CD4-positive, alpha-beta T cell treated with Interferon alpha-2 for 1 hour (primary cell): Measurements from ENCODE around the gene MMS19.
A peak's percentile ranks its signal among the peaks of the same experiment; 100 is the strongest.
"Not testable (repeated sequence)": the region's sequence is repeated elsewhere in the genome, so short reads cannot be mapped to it uniquely, and the experiment has no call there.

Source experiments
- DNase-seq, 2 donors: peaks; one replicate each; pipeline ENCODE4 v3.0.0-alpha.2; 2020 to 2022

The MMS19 gene

DNA sequence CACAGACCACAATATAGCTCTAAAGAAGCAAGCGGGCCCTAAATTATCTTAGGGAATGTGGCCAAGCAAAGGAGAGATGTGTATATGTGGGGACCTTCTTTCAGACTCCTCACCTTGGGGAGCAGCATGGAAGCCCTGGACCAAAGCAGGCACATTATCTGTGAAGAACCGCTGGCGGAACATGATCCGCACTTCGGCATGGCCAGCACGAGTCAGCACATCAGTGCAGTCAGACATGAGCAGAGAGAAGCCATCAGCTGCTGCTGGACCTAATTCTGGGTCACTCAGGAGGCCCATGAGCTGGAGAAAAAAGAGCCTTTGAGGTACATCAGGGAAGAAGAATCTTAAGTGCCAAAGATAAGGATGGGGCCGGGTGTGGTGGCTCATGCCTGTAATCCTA is 38.3 kb downstream of the MMS19 start:
- DNase-seq: no peak

GRCh38 chr10:97459111-97459510 is 39.1 kb downstream of the MMS19 start:
- DNase-seq: no peak

- no peak for DNase-seq
These were observed 41.5 kb downstream of the MMS19 start for GRCh38 chr10:97456686-97457065.

DNA sequence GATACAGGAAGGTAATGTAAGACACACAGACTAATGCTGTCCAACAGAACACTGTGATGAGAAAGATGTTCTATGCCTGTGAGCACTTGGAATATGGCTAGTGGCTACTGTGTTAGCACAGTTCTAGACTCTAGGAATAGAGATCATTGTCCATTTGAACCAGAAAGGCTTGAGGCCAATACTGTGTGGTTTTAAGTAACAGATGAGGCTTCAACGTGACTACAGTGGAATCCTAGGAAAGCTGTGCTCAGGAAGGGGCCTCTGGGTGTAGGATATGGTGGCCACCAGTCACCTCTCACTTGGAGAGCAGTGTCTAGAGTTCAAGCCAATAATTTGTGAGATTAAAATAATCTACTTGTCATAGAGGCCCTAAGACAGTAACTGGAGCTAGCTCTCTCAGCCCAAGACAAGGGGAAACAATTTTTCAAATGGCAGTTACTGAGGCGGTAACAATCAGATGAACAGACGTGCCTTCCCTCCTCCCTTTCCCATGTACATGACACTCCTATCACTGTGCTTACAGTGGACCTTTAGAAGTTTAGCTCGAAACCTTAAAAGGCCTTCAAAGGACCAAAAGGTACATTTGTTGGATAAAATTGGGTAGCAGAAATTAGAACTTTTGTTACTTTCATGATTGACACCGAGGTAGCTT is 42.1 kb downstream of the MMS19 start:
- DNase-seq: no peak

- DNase-seq: no peak
These were observed 43.7 kb downstream of the MMS19 start for GRCh38 chr10:97454330-97455036.

- no peak for DNase-seq
These were observed 45.9 kb downstream of the MMS19 start for GRCh38 chr10:97452352-97452751.

GRCh38 chr10:97451605-97452004 is 46.6 kb downstream of the MMS19 start:
- no peak for DNase-seq

- no peak for DNase-seq
These were observed 47.4 kb downstream of the MMS19 start for GRCh38 chr10:97450828-97451227.

GRCh38 chr10:97445722-97446639 is 52.2 kb downstream of the MMS19 start, which contains the start of the genes EXOSC1 and ZDHHC16:
EXOSC1 (minus strand) TSS chr10:97446006; CDS start chr10:97445985, 21 bp downstream.
ZDHHC16 (plus strand) TSS chr10:97446175; CDS start chr10:97451676, 5,501 bp downstream.
- peak; percentile 88 to 93 for DNase-seq

DNA sequence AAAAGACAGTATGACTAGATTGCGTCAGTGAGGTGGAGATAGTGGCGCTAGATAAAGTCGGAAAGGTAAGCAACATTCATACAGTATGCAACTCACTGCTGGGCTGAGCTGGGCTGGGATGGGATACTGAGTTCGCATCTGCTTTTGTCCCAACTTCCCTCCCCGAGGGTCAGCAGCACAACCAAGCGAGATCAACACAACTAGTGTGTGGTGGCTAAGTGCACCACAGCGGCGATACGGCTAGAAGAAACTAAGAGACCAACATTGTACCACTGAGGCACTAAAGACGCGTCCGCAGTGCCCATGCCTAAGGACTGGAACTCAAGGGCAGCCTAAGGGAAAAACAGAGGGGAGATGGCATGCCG is 52.9 kb downstream of the MMS19 start:
- DNase-seq: no peak

- no peak for DNase-seq
These were observed 54.0 kb downstream of the MMS19 start for GRCh38 chr10:97444212-97444611.

GRCh38 chr10:97442277-97442676 is 55.9 kb downstream of the MMS19 start:
- no peak for DNase-seq

- DNase-seq: no peak
These were observed 63.0 kb downstream of the MMS19 start for GRCh38 chr10:97435211-97435610.

DNA sequence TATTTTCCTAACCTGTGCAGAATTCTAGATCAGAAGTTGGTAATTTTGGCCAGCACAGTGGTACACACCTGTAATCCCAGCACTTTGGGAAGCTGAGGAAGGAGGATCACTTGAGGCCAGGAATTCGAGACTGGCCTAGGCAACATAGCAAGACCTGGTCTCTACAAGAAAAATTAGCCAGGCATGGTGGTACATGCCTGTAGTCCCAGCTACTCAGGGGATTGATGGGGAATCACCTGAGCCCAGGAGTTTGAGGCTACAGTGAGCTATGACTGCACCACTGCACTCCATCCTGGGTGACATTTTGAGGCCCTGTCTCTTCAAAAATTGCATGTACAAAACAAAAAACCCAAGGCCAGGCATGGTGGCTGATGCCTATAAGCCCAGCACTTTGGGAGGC is 63.7 kb downstream of the MMS19 start:
- no peak for DNase-seq

GRCh38 chr10:97434055-97434454 is 64.2 kb downstream of the MMS19 start:
- DNase-seq: no peak

DNA sequence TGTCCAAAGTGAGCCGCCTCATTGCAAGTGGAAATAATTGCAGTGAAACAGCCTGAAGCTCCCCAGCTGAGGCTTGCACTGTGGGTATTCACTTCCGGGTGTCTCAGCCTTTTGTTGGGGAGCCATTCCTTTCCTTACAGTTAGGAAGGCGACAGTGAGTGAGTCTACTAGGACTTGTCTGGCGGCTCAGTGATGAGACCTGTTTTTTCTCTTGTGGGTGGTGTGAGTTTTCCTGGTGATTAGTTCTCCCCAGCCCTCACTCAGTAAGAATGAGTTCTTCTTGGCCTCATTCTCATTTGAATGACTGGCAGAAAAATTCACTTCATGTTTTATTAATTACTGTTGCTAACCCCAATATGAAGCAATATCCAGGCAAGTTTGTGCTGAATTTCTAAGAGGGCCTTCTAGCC is 69.6 kb downstream of the MMS19 start:
- peak in 1 of 2 donors; percentile 54 for DNase-seq

GRCh38 chr10:97427571-97428179 is 70.5 kb downstream of the MMS19 start:
- peak in 1 of 2 donors; percentile 70 for DNase-seq

- DNase-seq: peak in 1 of 2 donors; percentile 35
These were observed 71.2 kb downstream of the MMS19 start for GRCh38 chr10:97426776-97427570.

DNA sequence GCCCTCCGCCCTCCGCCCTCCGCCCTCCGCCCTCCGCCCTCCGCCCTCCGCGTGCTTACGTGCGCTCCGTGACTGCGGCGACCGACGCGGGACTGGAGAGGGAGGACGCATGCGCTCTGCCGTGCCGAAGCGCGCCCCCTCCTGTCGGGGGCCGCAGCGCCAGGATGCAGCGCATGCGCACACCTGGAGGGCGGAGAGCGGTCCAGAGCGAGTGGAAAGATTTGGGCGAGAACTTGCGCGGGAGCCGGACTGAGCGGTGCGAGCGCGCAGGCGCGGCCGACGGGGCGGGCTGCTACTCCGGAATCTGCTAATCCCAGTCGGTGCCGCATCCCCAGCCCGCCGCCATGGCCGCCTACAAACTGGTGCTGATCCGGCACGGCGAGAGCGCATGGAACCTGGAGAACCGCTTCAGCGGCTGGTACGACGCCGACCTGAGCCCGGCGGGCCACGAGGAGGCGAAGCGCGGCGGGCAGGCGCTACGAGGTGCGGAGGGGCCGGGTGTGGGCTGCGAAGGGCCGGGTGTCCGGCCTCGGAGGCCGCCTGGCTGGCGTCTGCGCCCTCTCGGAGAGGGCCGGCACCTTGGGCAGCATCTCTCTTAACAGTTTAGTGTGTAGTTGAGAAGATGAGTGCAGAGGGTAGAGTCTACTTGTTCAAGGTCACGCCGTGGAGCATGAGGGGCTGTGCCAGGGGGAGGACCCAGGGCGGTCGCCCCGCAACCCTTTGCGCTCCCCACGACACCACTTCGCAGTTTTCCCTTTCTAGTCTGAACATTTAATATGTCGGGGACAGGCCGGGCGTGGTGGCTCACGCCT is 72.1 kb downstream of the MMS19 start, which contains the start of gene PGAM1:
TSS of gene PGAM1 (plus strand) at position 228 of the 812 bp plus-strand sequence. CDS start at position 345, 117 bp downstream.
- peak; percentile 96 to 98 for DNase-seq

DNA sequence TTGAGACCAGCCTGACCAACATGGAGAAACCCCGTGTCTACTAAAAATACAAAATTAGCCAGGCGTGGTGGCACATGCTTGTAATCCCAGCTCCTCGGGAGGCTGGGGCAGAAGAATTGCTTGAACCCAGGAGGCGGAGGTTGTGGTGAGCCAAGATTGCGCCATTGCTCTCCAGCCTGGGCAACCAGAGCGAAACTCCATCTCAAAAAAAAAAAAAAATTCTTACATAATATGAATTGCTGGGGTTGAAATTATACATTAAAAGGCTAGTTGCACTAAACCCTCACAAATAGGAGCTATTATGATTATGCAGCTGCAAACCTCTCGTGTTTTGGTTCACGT is 74.5 kb downstream of the MMS19 start:
- not testable (repeated sequence) for DNase-seq

GRCh38 chr10:97416565-97416964 is 81.7 kb downstream of the MMS19 start:
- DNase-seq: no peak
